Spleen (tissue), 11 donors: ENCODE results near the gene NDC80. TPM values are rescaled to one million over a fixed set of nuclear protein-coding genes. Genes with fewer than 3 reads are reported as not detected.

ENCODE experiments used
- DNase-seq: peaks from one replicate; pipeline ENCODE4 v3.0.0-alpha.2; 2020
- H3K27ac ChIP-seq, 8 donors: fragments of 200-600 bp; sonication (generic) in 7 of 8; 1 replicate in 4 of 8; 2 replicates in 4 of 8; pipeline versions ENCODE4 v1.5.0 to v1.8.0; 2016 to 2021; ENCODE audit warnings: inconsistent platforms in 4 of 8, mild to moderate bottlenecking in 4 of 8, moderate library complexity in 1 of 8
- H3K27me3 ChIP-seq, 7 donors: fragments of 200-600 bp; sonication (generic) in 6 of 7; replicated peaks in 1 of 7; 1 replicate in 4 of 7; 2 replicates in 3 of 7; pipeline versions ENCODE4 v1.5.0 to v1.8.0; 2016 to 2021; ENCODE audit warnings: inconsistent platforms in 3 of 7, mild to moderate bottlenecking in 1 of 7
- H3K36me3 ChIP-seq, 6 donors: fragments of 200-600 bp; sonication (generic) in 5 of 6; 1 replicate in 4 of 6; 2 replicates in 2 of 6; pipeline versions ENCODE4 v1.5.0 to v1.8.0; 2016 to 2021; ENCODE audit warnings: inconsistent platforms in 2 of 6
- H3K4me1 ChIP-seq, 6 donors: fragments of 200-600 bp; sonication (generic) in 5 of 6; 1 replicate in 3 of 6; 2 replicates in 3 of 6; pipeline versions ENCODE4 v1.5.0 to v1.8.0; 2016 to 2021; ENCODE audit warnings: inconsistent platforms in 3 of 6
- H3K4me3 ChIP-seq, 8 donors: fragments of 200-600 bp; sonication (generic) in 7 of 8; 1 replicate in 4 of 8; 2 replicates in 4 of 8; pipeline versions ENCODE4 v1.5.0 to v1.8.0; 2016 to 2021; ENCODE audit warnings: inconsistent platforms in 4 of 8, mild to moderate bottlenecking in 4 of 8, moderate library complexity in 2 of 8
- H3K9me3 ChIP-seq, 8 donors: fragments of 200-600 bp; sonication (generic) in 7 of 8; 1 replicate in 4 of 8; 2 replicates in 4 of 8; pipeline versions ENCODE4 v1.5.0 to v1.8.0; 2016 to 2021; ENCODE audit warnings: inconsistent platforms in 4 of 8
- POLR2A ChIP-seq, 3 donors: fragments of 450-650 bp; IDR thresholded peaks; one replicate each; pipeline ENCODE4 v1.5.1; 2017; ENCODE audit warnings: antibody characterized with exemption in 3 of 3, mild to moderate bottlenecking in 1 of 3
- POLR2AphosphoS5 ChIP-seq, 3 donors: sonication (generic); formaldehyde crosslinking; IDR thresholded peaks; one replicate each; pipeline ENCODE4 v1.5.1; 2017; ENCODE audit warnings: antibody characterized with exemption in 3 of 3
- WGBS, 5 donors: extraction: QIAGEN DNeasy Blood & Tissue Kit in 3 of 5; methylation state at CpG; one replicate each; pipeline versions ENCODE4 v1.1.5 to v1.1.7; 2013 to 2018; 5-methylcytosine and 5-hydroxymethylcytosine counted together
- intact Hi-C: fragments of 100-400 bp; cut with DNase I; formaldehyde crosslinking; loops from one replicate; pipeline ENCODE4 v1.15.0; 2023; ENCODE audit warnings: low total_unique reads
- polyA plus RNA-seq, 3 donors: library from polyadenylated mRNA; stranded (reverse); fragments of 200-250 nt; gene quantifications; one replicate each; pipeline ENCODE4 v1.2.1, GENCODE V29; 2013
- total RNA-seq, 7 donors: library from RNA; depleted of rRNA in 3 of 7; stranded (reverse); fragments of >200 nt in 3 of 7; fragmentation: NEBNext Ultra II Directional in 4 of 7; extraction: Animal tissue kit (Norgen Biotek cat#: 25700) in 4 of 7; gene quantifications; one replicate each; pipeline versions ENCODE4 v1.1.0 to v1.2.1, GENCODE V29; 2016 to 2021
- TF ChIP-seq, protein P1 (sequence below), 11 experiments: fragments of 200-600 bp in 7 of 11; fragments of 450-650 bp in 4 of 11; sonication (generic) in 4 of 11; IDR thresholded peaks in 8 of 11; conservative IDR thresholded peaks in 3 of 11; 1 replicate in 7 of 11; 2 replicates in 4 of 11; pipeline versions ENCODE4 v1.4.0 to v1.8.0; 2016 to 2021; ENCODE audit warnings: antibody characterized with exemption in 11 of 11, inconsistent platforms in 4 of 11, mild to moderate bottlenecking in 1 of 11
- donor health status: healthy with polysubstance abuse.
- donor health status: DM: no; HTN: no; CAD: no; lungs with moderate emphysema.
- donor health status: DM: no; HTN: no; CAD: no.
- donor health status: Bipolar disorder and iron deficiency.
- donor health status: healthy.
- donor health status: DM: no; HTN: no; CAD: no.
- donor health status: DM: yes; HTN: yes; CAD: no.

The NDC80 gene
- total and polyA plus RNA-seq, 10 donors, result 3.4 to 9.0 (median 4.4) TPM

GRCh38 chr18:2587788-2588187, 16.4 kb downstream of the NDC80 start:
- no peak for DNase-seq
- H3K9me3 ChIP-seq, result no peaks in the 10 kb centered on the region
- 88 to 97% (median 92%) methylated on average over 3 of the region's 3 CpGs for WGBS, 5 donors
- peaks cover 7 to 29% (median 20%) of the 10 kb centered on the region in 6 donors for H3K4me1 ChIP-seq
- intact Hi-C loops, result no loop called here
- H3K27me3 ChIP-seq, result no peaks in the 10 kb centered on the region
- H3K4me3 ChIP-seq, result no peak overlapping the region
- TF ChIP-seq POLR2AphosphoS5 (IDR thresholded peaks at IDR 0.05) (no peak), POLR2A (IDR thresholded peaks at IDR 0.05) (no peak)
- TF ChIP-seq, protein P1, sequence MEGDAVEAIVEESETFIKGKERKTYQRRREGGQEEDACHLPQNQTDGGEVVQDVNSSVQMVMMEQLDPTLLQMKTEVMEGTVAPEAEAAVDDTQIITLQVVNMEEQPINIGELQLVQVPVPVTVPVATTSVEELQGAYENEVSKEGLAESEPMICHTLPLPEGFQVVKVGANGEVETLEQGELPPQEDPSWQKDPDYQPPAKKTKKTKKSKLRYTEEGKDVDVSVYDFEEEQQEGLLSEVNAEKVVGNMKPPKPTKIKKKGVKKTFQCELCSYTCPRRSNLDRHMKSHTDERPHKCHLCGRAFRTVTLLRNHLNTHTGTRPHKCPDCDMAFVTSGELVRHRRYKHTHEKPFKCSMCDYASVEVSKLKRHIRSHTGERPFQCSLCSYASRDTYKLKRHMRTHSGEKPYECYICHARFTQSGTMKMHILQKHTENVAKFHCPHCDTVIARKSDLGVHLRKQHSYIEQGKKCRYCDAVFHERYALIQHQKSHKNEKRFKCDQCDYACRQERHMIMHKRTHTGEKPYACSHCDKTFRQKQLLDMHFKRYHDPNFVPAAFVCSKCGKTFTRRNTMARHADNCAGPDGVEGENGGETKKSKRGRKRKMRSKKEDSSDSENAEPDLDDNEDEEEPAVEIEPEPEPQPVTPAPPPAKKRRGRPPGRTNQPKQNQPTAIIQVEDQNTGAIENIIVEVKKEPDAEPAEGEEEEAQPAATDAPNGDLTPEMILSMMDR (IDR thresholded peaks at IDR 0.05 in 8 of 11, conservative IDR thresholded peaks at IDR 0.05 in 3 of 11), result no peak
- H3K36me3 ChIP-seq, result peaks cover 0 to 26% (median 0%) of the 10 kb centered on the region in 6 donors
- H3K27ac ChIP-seq, result no peak overlapping the region

DNA sequence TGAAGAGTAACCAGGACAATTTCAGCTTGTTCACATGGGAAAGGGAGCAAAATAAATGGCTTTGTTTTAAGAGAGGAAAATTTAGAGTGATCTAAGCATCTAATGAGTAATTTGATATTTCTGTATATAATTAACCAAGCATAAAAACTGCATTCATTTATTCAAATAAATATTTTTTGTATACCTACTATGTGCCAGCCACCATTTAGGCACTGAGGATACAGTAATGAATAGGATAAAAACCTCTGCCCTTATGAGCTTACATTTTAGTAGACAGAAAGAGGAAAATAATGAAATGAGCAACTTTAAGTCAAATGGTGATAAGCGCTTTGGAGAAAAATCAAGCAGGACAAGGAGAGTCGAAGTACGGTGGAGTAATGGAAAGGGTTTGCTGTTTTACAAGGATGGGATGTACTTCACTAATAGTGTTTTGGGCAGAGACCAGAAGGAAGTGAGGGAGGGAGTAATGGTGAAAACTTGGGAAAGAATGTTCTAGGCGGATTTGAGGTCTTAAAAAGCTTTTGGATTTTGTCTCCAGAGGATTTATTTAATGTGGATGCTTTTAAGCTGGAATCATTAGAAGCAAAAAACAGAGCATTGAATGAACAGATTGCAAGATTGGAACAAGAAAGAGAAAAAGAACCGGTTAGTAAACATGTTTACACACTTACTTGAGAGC, 17.4 kb downstream of the NDC80 start:
- 77 to 87% (median 84%) methylated on average over 5 of the region's 5 CpGs for WGBS, 5 donors
- peak overlapping the region in 7 of 8 donors; percentile 58 to 87 (median 78) for H3K27ac ChIP-seq
- no peaks in the 10 kb centered on the region for H3K27me3 ChIP-seq
- intact Hi-C loops, result no loop called here
- TF ChIP-seq POLR2A (IDR thresholded peaks at IDR 0.05) (no peak), POLR2AphosphoS5 (IDR thresholded peaks at IDR 0.05) (no peak)
- TF ChIP-seq, protein P1 (IDR thresholded peaks at IDR 0.05 in 8 of 11, conservative IDR thresholded peaks at IDR 0.05 in 3 of 11), result no peak
- DNase-seq, result no peak
- peaks cover 7 to 29% (median 20%) of the 10 kb centered on the region in 6 donors for H3K4me1 ChIP-seq
- H3K4me3 ChIP-seq, result peak overlapping the region in 2 of 8 donors; percentile 21 to 27
- H3K9me3 ChIP-seq, result no peaks in the 10 kb centered on the region
- peaks cover 0 to 22% (median 0%) of the 10 kb centered on the region in 6 donors for H3K36me3 ChIP-seq

DNA sequence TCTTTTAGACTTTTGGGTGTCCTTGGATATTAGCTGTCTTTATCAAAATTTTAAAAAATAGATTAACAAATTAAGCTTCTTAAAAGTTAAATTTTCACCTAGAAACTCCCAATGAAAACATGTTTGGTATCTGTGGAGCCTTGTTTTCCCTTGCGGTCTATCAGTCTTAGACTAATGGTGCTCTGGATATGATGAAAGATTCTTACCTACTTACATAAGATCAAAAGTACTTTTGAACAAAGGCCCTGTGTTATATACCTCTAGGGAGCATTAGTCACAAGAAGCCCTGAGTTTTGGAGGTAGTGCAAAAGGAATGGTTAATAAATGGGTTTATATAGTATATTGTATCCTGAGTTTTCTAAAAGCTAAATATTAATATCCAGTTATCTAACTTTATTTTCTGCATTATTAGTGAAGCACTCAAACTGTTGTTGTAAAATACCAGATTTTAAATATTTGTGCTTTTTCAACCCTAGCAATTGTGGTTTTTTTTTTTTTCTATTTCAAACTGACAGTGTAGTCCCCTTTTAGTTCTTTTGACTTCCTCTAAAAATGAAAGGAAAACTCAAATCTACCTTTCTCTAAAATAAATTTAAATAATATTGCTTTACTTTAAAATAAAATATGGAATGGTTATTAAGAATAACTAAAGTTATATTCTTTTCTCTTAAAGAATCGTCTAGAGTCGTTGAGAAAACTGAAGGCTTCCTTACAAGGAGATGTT, 18.1 kb downstream of the NDC80 start:
- H3K27ac ChIP-seq, result peak overlapping the region; percentile 58 to 87 (median 76)
- H3K4me1 ChIP-seq, result peaks cover 7 to 29% (median 20%) of the 10 kb centered on the region in 6 donors
- DNase-seq, result no peak
- peak overlapping the region in 3 of 8 donors; percentile 0 to 50 (median 21) for H3K4me3 ChIP-seq
- no peaks in the 10 kb centered on the region for H3K27me3 ChIP-seq
- peaks cover 0 to 22% (median 0%) of the 10 kb centered on the region in 6 donors for H3K36me3 ChIP-seq
- intact Hi-C loops, result no loop called here
- 72 to 86% (median 84%) methylated on average over 3 of the region's 3 CpGs for WGBS, 5 donors
- H3K9me3 ChIP-seq, result no peaks in the 10 kb centered on the region
- no peak for TF ChIP-seq POLR2A (IDR thresholded peaks at IDR 0.05)
- TF ChIP-seq POLR2AphosphoS5 (IDR thresholded peaks at IDR 0.05), result no peak
- TF ChIP-seq, protein P1 (IDR thresholded peaks at IDR 0.05 in 8 of 11, conservative IDR thresholded peaks at IDR 0.05 in 3 of 11), result no peak

DNA sequence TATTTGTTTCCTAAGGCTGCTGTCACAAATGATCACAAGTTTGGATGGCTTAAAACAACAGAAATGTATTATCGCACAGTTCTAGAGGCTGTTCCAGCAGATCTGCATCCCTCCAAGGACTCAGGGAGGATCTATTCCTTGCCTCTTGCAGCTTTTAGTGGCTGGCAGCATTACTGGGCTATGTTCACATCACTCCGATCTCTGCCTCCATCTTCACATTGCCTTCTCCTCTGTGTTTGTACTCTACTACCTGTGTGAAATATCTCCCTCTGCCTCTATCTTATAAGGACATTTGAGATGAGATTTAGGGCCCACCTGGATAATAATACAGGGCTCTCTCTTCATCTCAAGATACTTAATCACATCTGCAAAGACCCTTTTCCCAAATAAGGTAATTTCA, 18.9 kb downstream of the NDC80 start:
- TF ChIP-seq POLR2A (IDR thresholded peaks at IDR 0.05), result no peak
- TF ChIP-seq, protein P1 (IDR thresholded peaks at IDR 0.05 in 8 of 11, conservative IDR thresholded peaks at IDR 0.05 in 3 of 11), result no peak
- intact Hi-C loops, result no loop called here
- Histone ChIP-seq H3K9me3 (no peaks in the 10 kb centered on the region), H3K4me3 (peak overlapping the region in 4 of 8 donors; percentile 0 to 50 (median 12)), H3K36me3 (peaks cover 0 to 22% (median 0%) of the 10 kb centered on the region in 6 donors), H3K4me1 (peaks cover 7 to 29% (median 20%) of the 10 kb centered on the region in 6 donors), H3K27me3 (no peaks in the 10 kb centered on the region), H3K27ac (peak overlapping the region; percentile 58 to 87 (median 76))
- 86 to 97% (median 87%) methylated on average over 2 of the region's 2 CpGs for WGBS, 5 donors
- DNase-seq, result no peak
